ENCODE results near the gene TCF4.

DNA sequence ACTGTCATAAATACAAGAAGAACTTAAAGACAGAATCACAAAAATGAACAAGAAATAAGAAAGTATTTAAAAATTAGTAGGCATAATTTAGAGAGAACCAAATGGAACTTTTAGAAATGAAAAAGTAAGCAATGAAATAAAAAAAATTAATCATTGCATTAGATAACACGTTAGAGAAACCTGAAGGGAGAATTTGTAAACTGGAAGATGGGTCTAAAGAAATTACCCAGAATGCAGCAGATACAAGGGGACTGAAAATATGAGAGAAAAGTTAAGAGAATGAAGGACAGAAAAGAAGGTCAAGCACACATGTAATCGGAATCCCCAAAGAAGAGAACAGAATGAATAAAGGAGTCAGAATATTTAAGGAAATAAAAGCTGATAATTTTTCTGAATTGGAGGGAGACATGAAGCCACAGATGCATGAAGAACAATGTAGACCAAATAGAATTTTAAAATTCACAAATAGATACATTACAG is 21.5 kb downstream of the TCF4 start:
- TF ChIP-seq, protein P1, sequence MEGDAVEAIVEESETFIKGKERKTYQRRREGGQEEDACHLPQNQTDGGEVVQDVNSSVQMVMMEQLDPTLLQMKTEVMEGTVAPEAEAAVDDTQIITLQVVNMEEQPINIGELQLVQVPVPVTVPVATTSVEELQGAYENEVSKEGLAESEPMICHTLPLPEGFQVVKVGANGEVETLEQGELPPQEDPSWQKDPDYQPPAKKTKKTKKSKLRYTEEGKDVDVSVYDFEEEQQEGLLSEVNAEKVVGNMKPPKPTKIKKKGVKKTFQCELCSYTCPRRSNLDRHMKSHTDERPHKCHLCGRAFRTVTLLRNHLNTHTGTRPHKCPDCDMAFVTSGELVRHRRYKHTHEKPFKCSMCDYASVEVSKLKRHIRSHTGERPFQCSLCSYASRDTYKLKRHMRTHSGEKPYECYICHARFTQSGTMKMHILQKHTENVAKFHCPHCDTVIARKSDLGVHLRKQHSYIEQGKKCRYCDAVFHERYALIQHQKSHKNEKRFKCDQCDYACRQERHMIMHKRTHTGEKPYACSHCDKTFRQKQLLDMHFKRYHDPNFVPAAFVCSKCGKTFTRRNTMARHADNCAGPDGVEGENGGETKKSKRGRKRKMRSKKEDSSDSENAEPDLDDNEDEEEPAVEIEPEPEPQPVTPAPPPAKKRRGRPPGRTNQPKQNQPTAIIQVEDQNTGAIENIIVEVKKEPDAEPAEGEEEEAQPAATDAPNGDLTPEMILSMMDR (IDR thresholded peaks at IDR 0.05; ENCODE audit: insufficient read depth, low read length) = no peak
- TF ChIP-seq POLR2AphosphoS5 (IDR thresholded peaks at IDR 0.05; ENCODE audit: low read depth) = no peak
- TF ChIP-seq, protein P2, sequence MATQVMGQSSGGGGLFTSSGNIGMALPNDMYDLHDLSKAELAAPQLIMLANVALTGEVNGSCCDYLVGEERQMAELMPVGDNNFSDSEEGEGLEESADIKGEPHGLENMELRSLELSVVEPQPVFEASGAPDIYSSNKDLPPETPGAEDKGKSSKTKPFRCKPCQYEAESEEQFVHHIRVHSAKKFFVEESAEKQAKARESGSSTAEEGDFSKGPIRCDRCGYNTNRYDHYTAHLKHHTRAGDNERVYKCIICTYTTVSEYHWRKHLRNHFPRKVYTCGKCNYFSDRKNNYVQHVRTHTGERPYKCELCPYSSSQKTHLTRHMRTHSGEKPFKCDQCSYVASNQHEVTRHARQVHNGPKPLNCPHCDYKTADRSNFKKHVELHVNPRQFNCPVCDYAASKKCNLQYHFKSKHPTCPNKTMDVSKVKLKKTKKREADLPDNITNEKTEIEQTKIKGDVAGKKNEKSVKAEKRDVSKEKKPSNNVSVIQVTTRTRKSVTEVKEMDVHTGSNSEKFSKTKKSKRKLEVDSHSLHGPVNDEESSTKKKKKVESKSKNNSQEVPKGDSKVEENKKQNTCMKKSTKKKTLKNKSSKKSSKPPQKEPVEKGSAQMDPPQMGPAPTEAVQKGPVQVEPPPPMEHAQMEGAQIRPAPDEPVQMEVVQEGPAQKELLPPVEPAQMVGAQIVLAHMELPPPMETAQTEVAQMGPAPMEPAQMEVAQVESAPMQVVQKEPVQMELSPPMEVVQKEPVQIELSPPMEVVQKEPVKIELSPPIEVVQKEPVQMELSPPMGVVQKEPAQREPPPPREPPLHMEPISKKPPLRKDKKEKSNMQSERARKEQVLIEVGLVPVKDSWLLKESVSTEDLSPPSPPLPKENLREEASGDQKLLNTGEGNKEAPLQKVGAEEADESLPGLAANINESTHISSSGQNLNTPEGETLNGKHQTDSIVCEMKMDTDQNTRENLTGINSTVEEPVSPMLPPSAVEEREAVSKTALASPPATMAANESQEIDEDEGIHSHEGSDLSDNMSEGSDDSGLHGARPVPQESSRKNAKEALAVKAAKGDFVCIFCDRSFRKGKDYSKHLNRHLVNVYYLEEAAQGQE (IDR thresholded peaks at IDR 0.05; ENCODE audit: insufficient replicate concordance, low read depth) = no peak
- TF ChIP-seq SPI1 (IDR thresholded peaks at IDR 0.05; ENCODE audit: borderline replicate concordance, low read depth) = no peak
- no peak for TF ChIP-seq GABPA (IDR thresholded peaks at IDR 0.05; ENCODE audit: low read depth)

All from HL-60 (cell line).